ENCODE data around the gene SLCO2A1.

The SLCO2A1 gene

DNA sequence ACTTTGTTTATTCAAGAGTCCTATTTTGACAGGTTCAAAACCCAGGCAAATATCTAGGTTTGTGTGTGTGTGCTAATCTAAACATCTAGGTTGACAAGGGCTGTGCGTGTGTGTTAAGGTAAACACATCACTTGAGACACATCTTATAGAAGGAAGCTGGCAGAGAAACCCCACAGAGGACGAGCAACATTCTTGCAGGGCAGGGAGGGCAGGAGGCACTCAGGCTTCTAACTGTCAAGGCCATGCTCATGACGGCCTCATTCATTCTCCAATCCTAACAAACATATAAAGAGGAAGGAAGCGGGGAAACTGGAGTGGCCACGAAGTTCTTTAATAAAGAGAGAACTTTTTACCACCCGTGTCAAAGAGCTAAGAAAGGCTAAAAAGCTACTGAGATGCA lies 43.4 kb downstream of the SLCO2A1 start:
- Histone ChIP-seq H3K27me3 (replicated peaks; ENCODE audit: control insufficient read depth, insufficient read depth, low read length, poor library complexity, severe bottlenecking) (no peaks in the 10 kb centered on the region), H3K36me3 (ENCODE audit: control insufficient read depth, insufficient read depth, low read length) (no peaks in the 10 kb centered on the region), H3K27ac (ENCODE audit: insufficient read depth, low read length, poor library complexity, severe bottlenecking) (no peak overlapping the region), H3K9me3 (ENCODE audit: control insufficient read depth, low read length) (no peaks in the 10 kb centered on the region), H3K4me3 (ENCODE audit: insufficient read depth, low read depth, low read length, poor library complexity, severe bottlenecking) (no peak overlapping the region), H3K4me1 (ENCODE audit: control insufficient read depth, insufficient read depth, low read length, poor library complexity, severe bottlenecking) (no peaks in the 10 kb centered on the region)
- DNase-seq, result no peak

DNA sequence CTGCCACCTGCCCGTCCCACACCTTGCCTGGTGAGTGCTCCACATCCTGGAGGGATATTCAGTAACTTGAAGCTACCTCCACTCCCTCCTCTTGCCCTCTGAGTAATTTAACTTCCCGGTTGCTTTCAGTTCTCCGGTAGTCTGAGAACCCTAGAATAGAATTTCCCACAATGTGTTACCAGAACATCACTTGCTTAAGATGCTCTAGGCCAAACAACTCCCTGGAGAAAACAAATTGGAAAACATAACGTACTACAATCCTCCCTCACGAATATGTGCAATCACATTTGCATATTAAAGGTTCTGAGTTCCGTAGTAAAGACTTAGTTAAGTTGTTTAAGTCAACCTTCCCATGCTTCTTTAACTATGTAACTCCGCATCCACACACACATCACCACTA lies 44.8 kb downstream of the SLCO2A1 start:
- Histone ChIP-seq H3K27ac (ENCODE audit: insufficient read depth, low read length, poor library complexity, severe bottlenecking) (no peak overlapping the region), H3K9me3 (ENCODE audit: control insufficient read depth, low read length) (no peaks in the 10 kb centered on the region), H3K27me3 (replicated peaks; ENCODE audit: control insufficient read depth, insufficient read depth, low read length, poor library complexity, severe bottlenecking) (no peaks in the 10 kb centered on the region), H3K4me1 (ENCODE audit: control insufficient read depth, insufficient read depth, low read length, poor library complexity, severe bottlenecking) (no peaks in the 10 kb centered on the region), H3K4me3 (ENCODE audit: insufficient read depth, low read depth, low read length, poor library complexity, severe bottlenecking) (no peak overlapping the region), H3K36me3 (ENCODE audit: control insufficient read depth, insufficient read depth, low read length) (no peaks in the 10 kb centered on the region)
- DNase-seq, result no peak

DNA sequence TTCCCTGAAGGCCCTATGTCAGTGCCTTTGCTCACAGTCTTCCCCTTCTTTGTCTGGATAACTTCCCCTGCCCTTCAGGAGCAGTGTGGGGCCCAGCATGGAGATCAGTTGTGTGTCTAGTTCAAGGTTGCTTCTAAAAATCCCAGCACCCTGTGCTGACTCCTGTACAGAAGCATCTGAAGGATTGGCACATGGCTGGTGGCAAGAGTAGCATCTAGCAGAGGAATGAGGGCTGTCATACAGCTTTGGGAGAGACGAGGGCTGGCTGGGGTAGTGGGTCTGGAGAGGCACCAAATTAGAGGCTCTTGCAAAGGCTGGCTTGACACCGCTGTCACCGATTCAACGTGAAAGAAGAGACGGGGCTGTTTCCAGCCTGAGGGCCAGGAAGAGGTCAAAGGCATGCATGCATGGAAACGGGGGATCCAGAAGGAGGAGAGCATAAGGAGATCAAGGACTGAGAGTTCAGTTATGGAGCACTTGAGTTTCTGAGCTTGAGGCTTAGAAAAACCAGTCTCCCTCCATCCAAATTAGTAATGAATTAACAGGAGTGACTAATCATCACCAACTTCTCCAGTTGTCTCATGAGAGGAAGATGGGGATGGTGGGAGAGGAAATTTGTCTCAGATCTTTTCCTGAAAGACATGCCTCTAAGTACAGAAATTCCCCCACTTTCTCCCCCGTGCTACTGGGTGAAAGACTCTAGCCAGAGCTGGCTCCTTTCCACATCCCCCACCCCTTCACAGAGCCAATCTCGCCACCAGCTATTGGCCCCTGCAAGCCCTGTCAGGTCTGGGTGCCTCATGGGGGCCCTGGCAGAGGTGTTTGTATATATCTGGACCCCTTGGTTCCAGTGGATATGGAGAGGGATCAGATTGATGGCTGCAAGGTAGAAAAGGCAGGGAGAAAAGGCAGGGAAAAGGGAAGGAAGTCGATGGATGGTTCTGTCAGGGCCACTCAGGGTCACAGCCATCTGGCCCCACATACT lies 45.9 kb downstream of the SLCO2A1 start:
- no peak for DNase-seq
- Histone ChIP-seq H3K27ac (ENCODE audit: insufficient read depth, low read length, poor library complexity, severe bottlenecking) (no peak overlapping the region), H3K4me3 (ENCODE audit: insufficient read depth, low read depth, low read length, poor library complexity, severe bottlenecking) (no peak overlapping the region), H3K27me3 (replicated peaks; ENCODE audit: control insufficient read depth, insufficient read depth, low read length, poor library complexity, severe bottlenecking) (no peaks in the 10 kb centered on the region), H3K4me1 (ENCODE audit: control insufficient read depth, insufficient read depth, low read length, poor library complexity, severe bottlenecking) (no peaks in the 10 kb centered on the region), H3K9me3 (ENCODE audit: control insufficient read depth, low read length) (no peaks in the 10 kb centered on the region), H3K36me3 (ENCODE audit: control insufficient read depth, insufficient read depth, low read length) (no peaks in the 10 kb centered on the region)

DNA sequence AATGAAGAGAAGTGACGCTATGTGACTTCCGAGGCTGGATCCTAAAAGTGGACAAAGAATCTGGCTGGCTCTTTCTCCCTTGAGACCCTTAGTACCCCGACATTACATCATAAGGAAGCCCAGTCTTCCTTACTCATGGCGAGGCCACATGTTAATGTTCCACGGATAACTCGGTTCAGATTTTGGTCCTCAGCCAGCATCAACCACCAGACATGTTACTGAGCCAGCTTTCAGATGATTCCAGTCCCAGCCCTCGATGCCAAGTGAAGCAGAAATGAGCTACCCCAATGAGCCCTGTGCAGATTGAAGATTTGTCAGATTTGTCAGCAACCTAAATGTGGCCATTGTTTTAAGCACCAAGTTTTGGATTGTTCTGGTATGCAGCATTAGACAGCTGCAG lies 46.6 kb downstream of the SLCO2A1 start:
- no peaks in the 10 kb centered on the region for H3K4me1 ChIP-seq (ENCODE audit: control insufficient read depth, insufficient read depth, low read length, poor library complexity, severe bottlenecking)
- no peaks in the 10 kb centered on the region for H3K36me3 ChIP-seq (ENCODE audit: control insufficient read depth, insufficient read depth, low read length)
- no peak overlapping the region for H3K4me3 ChIP-seq (ENCODE audit: insufficient read depth, low read depth, low read length, poor library complexity, severe bottlenecking)
- no peaks in the 10 kb centered on the region for H3K27me3 ChIP-seq (replicated peaks; ENCODE audit: control insufficient read depth, insufficient read depth, low read length, poor library complexity, severe bottlenecking)
- no peak overlapping the region for H3K27ac ChIP-seq (ENCODE audit: insufficient read depth, low read length, poor library complexity, severe bottlenecking)
- DNase-seq, result no peak
- no peaks in the 10 kb centered on the region for H3K9me3 ChIP-seq (ENCODE audit: control insufficient read depth, low read length)

DNA sequence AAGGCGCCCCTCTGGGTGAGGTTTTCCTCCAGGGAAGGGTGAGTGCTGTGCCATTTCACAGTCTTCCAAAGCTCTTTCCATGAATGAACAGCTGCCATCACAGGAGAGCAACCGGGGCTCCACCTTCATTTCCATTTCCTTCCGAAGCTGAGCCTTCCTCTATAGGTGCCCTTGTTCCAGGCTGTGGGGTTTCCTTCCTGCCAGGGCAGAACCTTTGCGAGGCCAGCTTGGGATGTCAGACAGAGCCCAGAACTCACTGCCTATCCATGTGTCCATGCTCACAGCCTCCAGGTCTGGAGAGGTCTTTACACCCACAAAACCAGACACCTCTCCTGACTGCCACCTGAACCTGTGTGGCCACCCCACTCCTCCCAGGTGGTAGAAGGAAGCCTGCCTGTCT lies 49.2 kb downstream of the SLCO2A1 start:
- H3K4me3 ChIP-seq (ENCODE audit: insufficient read depth, low read depth, low read length, poor library complexity, severe bottlenecking), result no peak overlapping the region
- DNase-seq, result no peak
- H3K9me3 ChIP-seq (ENCODE audit: control insufficient read depth, low read length), result no peaks in the 10 kb centered on the region
- no peaks in the 10 kb centered on the region for H3K27me3 ChIP-seq (replicated peaks; ENCODE audit: control insufficient read depth, insufficient read depth, low read length, poor library complexity, severe bottlenecking)
- no peak overlapping the region for H3K27ac ChIP-seq (ENCODE audit: insufficient read depth, low read length, poor library complexity, severe bottlenecking)
- no peaks in the 10 kb centered on the region for H3K36me3 ChIP-seq (ENCODE audit: control insufficient read depth, insufficient read depth, low read length)
- H3K4me1 ChIP-seq (ENCODE audit: control insufficient read depth, insufficient read depth, low read length, poor library complexity, severe bottlenecking), result no peaks in the 10 kb centered on the region

DNA sequence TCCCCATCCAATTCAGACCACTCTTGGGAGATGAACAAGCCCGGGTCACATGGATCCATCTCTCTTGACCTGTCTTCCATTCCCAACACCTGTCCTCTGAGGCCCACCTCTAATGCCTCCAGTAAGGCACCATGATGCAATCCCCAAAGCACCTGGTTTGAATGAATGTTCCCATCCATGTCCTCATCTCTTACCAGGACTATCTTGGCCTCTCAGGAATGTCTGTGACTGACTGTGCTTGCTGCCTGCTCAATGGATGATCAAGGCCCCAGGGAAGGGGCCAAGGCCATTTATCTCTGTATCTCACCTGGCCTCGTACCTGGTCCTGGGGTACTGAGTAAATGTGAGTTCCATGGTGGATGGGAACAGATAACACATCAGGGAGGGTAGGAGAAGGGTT lies 49.7 kb downstream of the SLCO2A1 start:
- H3K27ac ChIP-seq (ENCODE audit: insufficient read depth, low read length, poor library complexity, severe bottlenecking), result no peak overlapping the region
- no peak overlapping the region for H3K4me3 ChIP-seq (ENCODE audit: insufficient read depth, low read depth, low read length, poor library complexity, severe bottlenecking)
- H3K4me1 ChIP-seq (ENCODE audit: control insufficient read depth, insufficient read depth, low read length, poor library complexity, severe bottlenecking), result no peaks in the 10 kb centered on the region
- H3K9me3 ChIP-seq (ENCODE audit: control insufficient read depth, low read length), result no peaks in the 10 kb centered on the region
- DNase-seq, result no peak
- no peaks in the 10 kb centered on the region for H3K27me3 ChIP-seq (replicated peaks; ENCODE audit: control insufficient read depth, insufficient read depth, low read length, poor library complexity, severe bottlenecking)
- no peaks in the 10 kb centered on the region for H3K36me3 ChIP-seq (ENCODE audit: control insufficient read depth, insufficient read depth, low read length)

DNA sequence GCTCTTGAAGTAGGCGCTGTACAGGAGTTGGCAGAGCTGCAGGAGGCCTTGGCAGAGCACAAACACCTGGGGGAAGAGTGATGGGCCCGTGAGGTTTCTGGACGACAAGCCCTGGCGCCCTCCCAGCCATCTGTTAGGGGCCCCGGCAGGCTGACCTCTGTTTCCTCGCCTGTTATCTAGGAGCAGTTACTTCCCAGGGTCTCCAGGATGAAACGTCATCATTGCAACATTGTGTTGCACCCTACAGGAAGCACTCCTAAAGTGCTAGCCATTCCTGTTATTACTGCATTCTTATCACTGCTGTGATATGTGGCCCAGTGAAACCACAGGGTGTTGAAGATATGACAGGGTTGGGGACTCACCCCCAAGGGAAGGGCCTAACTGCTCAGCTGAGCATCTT lies 50.2 kb downstream of the SLCO2A1 start:
- H3K36me3 ChIP-seq (ENCODE audit: control insufficient read depth, insufficient read depth, low read length), result no peaks in the 10 kb centered on the region
- no peaks in the 10 kb centered on the region for H3K4me1 ChIP-seq (ENCODE audit: control insufficient read depth, insufficient read depth, low read length, poor library complexity, severe bottlenecking)
- DNase-seq, result no peak
- H3K9me3 ChIP-seq (ENCODE audit: control insufficient read depth, low read length), result no peaks in the 10 kb centered on the region
- H3K4me3 ChIP-seq (ENCODE audit: insufficient read depth, low read depth, low read length, poor library complexity, severe bottlenecking), result no peak overlapping the region
- H3K27me3 ChIP-seq (replicated peaks; ENCODE audit: control insufficient read depth, insufficient read depth, low read length, poor library complexity, severe bottlenecking), result no peaks in the 10 kb centered on the region
- H3K27ac ChIP-seq (ENCODE audit: insufficient read depth, low read length, poor library complexity, severe bottlenecking), result no peak overlapping the region

DNA sequence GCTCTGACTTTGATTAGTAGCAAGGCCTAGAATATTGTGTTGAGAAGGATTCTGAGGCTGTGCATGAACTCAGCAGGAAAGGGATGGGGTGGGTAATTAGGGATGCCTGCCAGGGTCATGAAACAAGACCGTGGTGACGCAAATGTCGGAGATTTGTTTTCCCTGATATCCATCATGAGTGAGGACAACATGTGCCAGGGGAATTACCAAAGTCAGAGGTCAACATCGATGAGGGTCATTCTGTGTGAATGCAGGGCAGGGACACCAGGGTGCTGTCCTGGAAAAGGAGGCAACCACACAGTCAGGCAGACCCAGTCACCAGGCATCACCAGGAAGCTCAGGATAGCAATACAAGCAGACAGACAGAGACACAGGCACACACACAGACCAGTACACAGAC lies 52.2 kb downstream of the SLCO2A1 start:
- Histone ChIP-seq H3K4me3 (ENCODE audit: insufficient read depth, low read depth, low read length, poor library complexity, severe bottlenecking) (no peak overlapping the region), H3K9me3 (ENCODE audit: control insufficient read depth, low read length) (no peaks in the 10 kb centered on the region), H3K27ac (ENCODE audit: insufficient read depth, low read length, poor library complexity, severe bottlenecking) (no peak overlapping the region), H3K27me3 (replicated peaks; ENCODE audit: control insufficient read depth, insufficient read depth, low read length, poor library complexity, severe bottlenecking) (no peaks in the 10 kb centered on the region), H3K36me3 (ENCODE audit: control insufficient read depth, insufficient read depth, low read length) (no peaks in the 10 kb centered on the region), H3K4me1 (ENCODE audit: control insufficient read depth, insufficient read depth, low read length, poor library complexity, severe bottlenecking) (no peaks in the 10 kb centered on the region)
- DNase-seq, result no peak

DNA sequence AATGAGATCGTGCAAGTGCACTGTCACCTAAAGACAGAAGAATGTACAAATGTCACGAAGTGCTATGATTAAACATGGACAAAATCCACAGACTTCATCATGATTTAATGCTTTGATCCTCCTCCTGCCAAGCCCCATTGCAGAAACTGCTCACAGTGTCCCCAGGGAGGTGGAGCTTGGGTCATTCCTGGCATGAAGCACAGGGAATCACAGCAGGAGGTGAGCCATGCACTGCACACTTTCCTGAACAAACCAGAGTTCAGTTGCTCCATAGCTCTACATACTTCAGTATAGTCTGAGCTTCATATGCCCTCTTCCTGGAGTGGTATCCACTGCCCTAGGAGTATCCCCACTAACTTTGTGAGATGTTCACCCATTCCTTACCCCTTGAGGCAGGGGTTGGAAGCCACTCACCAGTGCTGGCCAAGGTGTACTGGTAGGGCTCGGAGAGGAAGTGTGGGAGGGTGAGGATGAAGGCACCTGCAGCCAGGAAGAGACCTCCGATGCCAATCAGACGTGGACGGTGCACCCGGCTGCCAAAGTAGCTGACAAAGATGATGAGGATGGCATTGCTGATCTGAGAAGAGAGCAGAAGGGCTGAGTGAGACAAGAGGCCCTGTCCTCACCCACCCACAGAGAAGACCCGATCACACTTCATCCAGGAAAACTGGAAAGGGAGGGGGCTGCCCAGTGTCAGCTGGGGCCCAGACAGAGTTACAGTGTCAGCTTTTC lies 56.3 kb downstream of the SLCO2A1 start:
- no peak for DNase-seq
- Histone ChIP-seq H3K27ac (ENCODE audit: insufficient read depth, low read length, poor library complexity, severe bottlenecking) (no peak overlapping the region), H3K36me3 (ENCODE audit: control insufficient read depth, insufficient read depth, low read length) (no peaks in the 10 kb centered on the region), H3K4me1 (ENCODE audit: control insufficient read depth, insufficient read depth, low read length, poor library complexity, severe bottlenecking) (no peaks in the 10 kb centered on the region), H3K27me3 (replicated peaks; ENCODE audit: control insufficient read depth, insufficient read depth, low read length, poor library complexity, severe bottlenecking) (no peaks in the 10 kb centered on the region), H3K4me3 (ENCODE audit: insufficient read depth, low read depth, low read length, poor library complexity, severe bottlenecking) (no peak overlapping the region), H3K9me3 (ENCODE audit: control insufficient read depth, low read length) (no peaks in the 10 kb centered on the region)

DNA sequence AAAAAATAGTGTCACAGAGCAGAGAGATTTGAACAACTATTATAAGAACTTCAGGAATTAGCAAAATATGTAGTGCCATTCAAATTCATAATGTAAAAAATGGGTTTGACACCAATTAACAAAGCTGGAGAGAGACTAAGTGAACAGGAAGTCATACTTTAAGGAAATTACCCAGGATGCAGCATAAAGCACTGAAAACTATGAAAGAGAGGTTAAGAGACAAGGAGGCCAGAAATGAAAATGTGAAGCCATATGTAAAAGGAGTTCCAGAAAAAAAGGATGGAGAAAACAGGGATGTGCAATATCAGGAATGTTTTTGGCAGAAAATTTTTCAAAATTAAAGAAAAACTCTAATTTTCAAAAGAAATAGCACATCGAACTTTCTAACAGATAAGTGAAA lies 57.6 kb downstream of the SLCO2A1 start:
- no peaks in the 10 kb centered on the region for H3K27me3 ChIP-seq (replicated peaks; ENCODE audit: control insufficient read depth, insufficient read depth, low read length, poor library complexity, severe bottlenecking)
- no peaks in the 10 kb centered on the region for H3K4me1 ChIP-seq (ENCODE audit: control insufficient read depth, insufficient read depth, low read length, poor library complexity, severe bottlenecking)
- no peak overlapping the region for H3K4me3 ChIP-seq (ENCODE audit: insufficient read depth, low read depth, low read length, poor library complexity, severe bottlenecking)
- H3K36me3 ChIP-seq (ENCODE audit: control insufficient read depth, insufficient read depth, low read length), result no peaks in the 10 kb centered on the region
- no peak for DNase-seq
- no peak overlapping the region for H3K27ac ChIP-seq (ENCODE audit: insufficient read depth, low read length, poor library complexity, severe bottlenecking)
- H3K9me3 ChIP-seq (ENCODE audit: control insufficient read depth, low read length), result no peaks in the 10 kb centered on the region

Measured in effector memory CD4-positive, alpha-beta T cell (primary cell).